ENCODE measurements around the gene CRYGB. TPM values are rescaled to one million over a fixed set of nuclear protein-coding genes. Genes with fewer than 3 reads are reported as not detected.

The CRYGB gene
- total and polyA plus RNA-seq, 2 experiments from 2014 or later, result not detected

GRCh38 chr2:208175069-208175839, 29.3 kb upstream of the CRYGB start:
- Histone ChIP-seq H3K36me3 (ENCODE audit: low read depth) (no peaks in the 10 kb centered on the region), H3K27ac (no peak overlapping the region), H3K4me2 (ENCODE audit: unreplicated experiment) (peak overlapping the region; percentile 5), H4K20me1 (ENCODE audit: insufficient read depth) (no peaks in the 10 kb centered on the region), H3K9me3 (ENCODE audit: low read depth) (no peaks in the 10 kb centered on the region), H3K9ac (no peak overlapping the region), H3K27me3 (replicated peaks; ENCODE audit: insufficient read depth) (peaks cover 6% of the 10 kb centered on the region; the same call in 1 of the 2 replicates), H3K4me1 (ENCODE audit: insufficient read depth) (0 out of 2 replicates have a peak, but pooled peaks cover 4% of the 10 kb centered on the region), H3F3A (ENCODE audit: insufficient read depth) (no peaks in the 10 kb centered on the region), H3K4me3 (no peak overlapping the region), H3K9me2 (ENCODE audit: insufficient read depth) (no peaks in the 10 kb centered on the region), H3K79me2 (ENCODE audit: insufficient read depth) (no peaks in the 10 kb centered on the region), H2AFZ (peak overlapping the region; percentile 56)
- peak; percentile 93 for DNase-seq
- TF ChIP-seq EZH2 (IDR thresholded peaks at IDR 0.05; ENCODE audit: insufficient read depth, poor library complexity, severe bottlenecking), result no peak
- TF ChIP-seq EZH2phosphoT487 (IDR thresholded peaks at IDR 0.05; ENCODE audit: insufficient read depth, low read depth), result no peak
- 41 to 46% methylated on average over 20 to 21 of the region's 21 CpGs for WGBS, 2 experiments (ENCODE audit: low coverage in 1 of 2, low lambda C conversion rate in 2 of 2, missing lambda C conversion rate in 2 of 2)
- in situ Hi-C loops (cut with MboI), result no loop called here

GRCh38 chr2:208174144-208174543, 28.2 kb upstream of the CRYGB start:
- in situ Hi-C loops (cut with MboI), result no loop called here
- Histone ChIP-seq H3K79me2 (ENCODE audit: insufficient read depth) (no peaks in the 10 kb centered on the region), H4K20me1 (ENCODE audit: insufficient read depth) (no peaks in the 10 kb centered on the region), H3K9me2 (ENCODE audit: insufficient read depth) (no peaks in the 10 kb centered on the region), H3K4me2 (ENCODE audit: unreplicated experiment) (no peak overlapping the region), H3K27ac (no peak overlapping the region), H3K27me3 (replicated peaks; ENCODE audit: insufficient read depth) (peaks cover 14% of the 10 kb centered on the region; the same call in 1 of the 2 replicates), H3K9me3 (ENCODE audit: low read depth) (no peaks in the 10 kb centered on the region), H3K9ac (no peak overlapping the region), H3K36me3 (ENCODE audit: low read depth) (no peaks in the 10 kb centered on the region), H3K4me1 (ENCODE audit: insufficient read depth) (0 out of 2 replicates have a peak, but pooled peaks cover 4% of the 10 kb centered on the region), H3F3A (ENCODE audit: insufficient read depth) (no peaks in the 10 kb centered on the region), H2AFZ (no peak overlapping the region), H3K4me3 (no peak overlapping the region)
- 65 to 70% methylated on average over 9 of the region's 9 CpGs for WGBS, 2 experiments (ENCODE audit: low coverage in 1 of 2, low lambda C conversion rate in 2 of 2, missing lambda C conversion rate in 2 of 2)
- DNase-seq, result no peak
- TF ChIP-seq EZH2phosphoT487 (IDR thresholded peaks at IDR 0.05; ENCODE audit: insufficient read depth, low read depth) (no peak), EZH2 (IDR thresholded peaks at IDR 0.05; ENCODE audit: insufficient read depth, poor library complexity, severe bottlenecking) (no peak)

DNA sequence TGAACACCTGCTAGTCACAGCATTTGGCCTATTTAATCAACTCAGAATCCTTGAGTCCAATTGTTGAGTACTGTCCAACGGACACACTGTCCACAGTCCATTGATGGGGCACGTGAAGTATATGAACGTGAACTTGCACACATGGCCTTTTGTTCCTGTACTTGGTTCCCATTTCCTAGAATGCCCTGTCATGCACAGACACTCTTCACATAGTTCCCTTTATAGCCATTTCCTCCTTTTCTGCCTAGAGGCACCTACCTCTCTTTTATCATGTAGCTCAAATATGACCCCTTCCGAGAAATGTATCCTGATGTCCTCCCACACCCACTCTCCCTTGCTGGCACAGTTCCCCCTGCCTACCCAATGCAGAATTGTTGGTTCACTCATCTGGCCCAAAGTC, 26.2 kb upstream of the CRYGB start:
- Histone ChIP-seq H3K9me3 (ENCODE audit: low read depth) (no peaks in the 10 kb centered on the region), H3K27me3 (replicated peaks; ENCODE audit: insufficient read depth) (peaks cover 14% of the 10 kb centered on the region; the same call in 1 of the 2 replicates), H3K27ac (no peak overlapping the region), H3K4me2 (ENCODE audit: unreplicated experiment) (no peak overlapping the region), H3K4me1 (ENCODE audit: insufficient read depth) (0 out of 2 replicates have a peak, but pooled peaks cover 4% of the 10 kb centered on the region), H3K4me3 (no peak overlapping the region), H3K9me2 (ENCODE audit: insufficient read depth) (no peaks in the 10 kb centered on the region), H2AFZ (no peak overlapping the region), H3K36me3 (ENCODE audit: low read depth) (no peaks in the 10 kb centered on the region), H3K9ac (no peak overlapping the region), H4K20me1 (ENCODE audit: insufficient read depth) (no peaks in the 10 kb centered on the region), H3K79me2 (ENCODE audit: insufficient read depth) (no peaks in the 10 kb centered on the region), H3F3A (ENCODE audit: insufficient read depth) (no peaks in the 10 kb centered on the region)
- 62% methylated on average over 4 of the region's 4 CpGs for WGBS, 2 experiments (ENCODE audit: low coverage in 1 of 2, low lambda C conversion rate in 2 of 2, missing lambda C conversion rate in 2 of 2)
- TF ChIP-seq EZH2phosphoT487 (IDR thresholded peaks at IDR 0.05; ENCODE audit: insufficient read depth, low read depth) (no peak), EZH2 (IDR thresholded peaks at IDR 0.05; ENCODE audit: insufficient read depth, poor library complexity, severe bottlenecking) (no peak)
- in situ Hi-C loops (cut with MboI), result no loop called here
- DNase-seq, result no peak

DNA sequence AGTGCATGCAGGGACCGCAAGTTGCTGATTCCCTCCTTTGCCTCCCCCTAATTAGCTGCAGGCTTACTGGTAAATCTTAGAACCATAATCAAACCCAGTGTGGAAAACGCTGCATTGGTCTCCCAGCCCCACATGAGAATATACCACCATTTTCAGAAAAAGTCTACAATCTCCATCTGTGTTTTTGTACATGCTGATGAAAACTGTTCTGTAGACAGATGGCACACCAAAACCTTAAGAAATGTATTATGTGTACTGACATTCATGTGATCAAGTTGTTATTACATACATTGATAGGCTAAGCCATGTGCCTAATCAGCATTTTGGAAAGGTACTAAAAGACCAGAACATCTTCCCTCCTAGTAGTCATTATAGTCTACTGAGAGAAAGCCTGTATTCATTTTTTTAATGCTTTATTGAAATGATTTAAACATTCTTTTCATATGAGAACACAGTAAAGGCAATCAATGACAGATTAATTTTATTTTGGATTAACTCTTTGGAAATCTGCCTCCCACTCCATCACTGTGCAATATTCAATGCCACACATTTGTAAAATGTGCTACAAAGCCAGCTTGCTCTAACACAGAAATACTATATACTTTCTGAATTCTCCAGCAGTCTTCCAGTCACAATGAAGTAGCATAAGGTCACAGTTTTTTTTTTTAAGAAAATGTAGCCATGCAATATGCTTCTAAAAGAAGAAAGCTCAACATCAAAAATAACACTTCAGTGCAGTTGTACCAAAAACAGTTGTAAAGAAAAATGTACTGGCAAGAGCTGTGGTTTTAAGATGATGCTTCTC, 19.2 kb upstream of the CRYGB start:
- no peaks in the 10 kb centered on the region for H3K4me1 ChIP-seq (ENCODE audit: insufficient read depth)
- DNase-seq, result no peak
- WGBS, 2 experiments (ENCODE audit: low coverage in 1 of 2, low lambda C conversion rate in 2 of 2, missing lambda C conversion rate in 2 of 2), result 4 to 9% methylated on average over 2 of the region's 2 CpGs
- H3K9me2 ChIP-seq (ENCODE audit: insufficient read depth), result no peaks in the 10 kb centered on the region
- TF ChIP-seq EZH2 (IDR thresholded peaks at IDR 0.05; ENCODE audit: insufficient read depth, poor library complexity, severe bottlenecking) (no peak), EZH2phosphoT487 (IDR thresholded peaks at IDR 0.05; ENCODE audit: insufficient read depth, low read depth) (no peak)
- H3K4me3 ChIP-seq, result no peak overlapping the region
- no peaks in the 10 kb centered on the region for H3K9me3 ChIP-seq (ENCODE audit: low read depth)
- H3K36me3 ChIP-seq (ENCODE audit: low read depth), result no peaks in the 10 kb centered on the region
- H3K79me2 ChIP-seq (ENCODE audit: insufficient read depth), result no peaks in the 10 kb centered on the region
- no peaks in the 10 kb centered on the region for H3F3A ChIP-seq (ENCODE audit: insufficient read depth)
- H3K27me3 ChIP-seq (replicated peaks; ENCODE audit: insufficient read depth), result peaks cover 13% of the 10 kb centered on the region
- no peaks in the 10 kb centered on the region for H4K20me1 ChIP-seq (ENCODE audit: insufficient read depth)
- no peak overlapping the region for H2AFZ ChIP-seq
- H3K9ac ChIP-seq, result no peak overlapping the region
- in situ Hi-C loops (cut with MboI), result no loop called here
- H3K27ac ChIP-seq, result no peak overlapping the region
- no peak overlapping the region for H3K4me2 ChIP-seq (ENCODE audit: unreplicated experiment)
